Dendritic cell treated with granulocyte-macrophage colony-stimulating factor and Interleukin-4, amounts not matched to agents 40 ng/mL and 50 ng/mL, for 4 days (primary cell): ENCODE results near the gene TMEM198.
A peak's percentile ranks its signal among the peaks of the same experiment; 100 is the strongest.

ENCODE experiments used
- H3K27ac Mint-ChIP-seq: one replicate; pipeline ENCODE4 v1.8.0; 2022; ENCODE audit warnings: mild to moderate bottlenecking, mixed read lengths
- H3K27me3 Mint-ChIP-seq: one replicate; pipeline ENCODE4 v1.8.0; 2022; ENCODE audit warnings: mild to moderate bottlenecking, mixed read lengths
- H3K36me3 Mint-ChIP-seq: one replicate; pipeline ENCODE4 v1.8.0; 2022; ENCODE audit warnings: low read depth, mixed read lengths
- H3K4me1 Mint-ChIP-seq: one replicate; pipeline ENCODE4 v1.8.0; 2022; ENCODE audit warnings: low read depth, mixed read lengths
- H3K4me3 Mint-ChIP-seq: one replicate; pipeline ENCODE4 v1.8.0; 2022; ENCODE audit warnings: mild to moderate bottlenecking, moderate library complexity, mixed read lengths
- H3K9me3 Mint-ChIP-seq: one replicate; pipeline ENCODE4 v1.8.0; 2022; ENCODE audit warnings: mixed read lengths
- intact Hi-C: fragments of 100-400 bp; cut with micrococcal nuclease; formaldehyde crosslinking; loops from one replicate; pipeline ENCODE4 v1.15.0; 2022

Gene TMEM198

GRCh38 chr2:219539926-219540678, 3.7 kb upstream of the TMEM198 start:
- H3K9me3 Mint-ChIP-seq, result no peaks in the 10 kb centered on the region
- no peak overlapping the region for H3K4me3 Mint-ChIP-seq
- no peaks in the 10 kb centered on the region for H3K36me3 Mint-ChIP-seq
- H3K27me3 Mint-ChIP-seq, result peaks cover 64% of the 10 kb centered on the region
- H3K4me1 Mint-ChIP-seq, result peaks cover 9% of the 10 kb centered on the region
- intact Hi-C loops, result no loop called here
- no peak overlapping the region for H3K27ac Mint-ChIP-seq

DNA sequence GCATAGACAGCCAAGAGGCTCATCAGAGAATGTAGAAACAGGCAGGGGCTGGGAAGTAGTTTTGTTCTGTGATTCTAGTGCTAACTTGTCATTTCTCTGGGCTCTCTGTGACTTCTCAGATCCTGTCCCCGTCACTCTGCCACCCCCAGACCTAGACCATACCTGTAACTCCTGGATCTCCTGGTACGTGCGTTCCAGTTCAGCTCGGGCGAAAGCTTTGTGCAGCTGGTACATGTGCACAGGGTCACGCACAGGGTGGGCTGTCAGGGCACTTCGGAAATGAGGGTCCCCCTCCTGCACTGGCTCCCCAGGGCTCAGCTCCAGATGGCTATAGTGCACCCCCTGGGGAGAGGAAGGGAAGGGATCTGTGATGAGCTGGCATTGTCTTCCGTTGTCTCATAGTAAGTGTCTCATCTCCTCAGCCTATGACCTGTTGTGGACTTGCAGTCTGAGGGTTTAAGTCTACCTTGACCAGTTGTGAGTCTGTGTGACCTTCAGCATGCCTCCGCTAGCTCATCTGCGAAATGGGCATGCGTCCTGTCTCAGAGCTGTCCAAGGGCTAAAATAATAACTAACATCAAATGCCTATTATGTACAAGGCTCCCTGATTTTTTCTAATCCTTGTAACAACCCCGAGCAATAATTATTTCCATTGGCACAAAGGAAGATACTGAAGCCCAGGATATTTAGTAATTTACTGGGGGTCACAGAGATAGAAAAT, 2.9 kb upstream of the TMEM198 start:
- Mint-ChIP-seq H3K36me3 (no peaks in the 10 kb centered on the region), H3K4me3 (no peak overlapping the region), H3K27ac (no peak overlapping the region), H3K27me3 (peaks cover 72% of the 10 kb centered on the region), H3K9me3 (no peaks in the 10 kb centered on the region), H3K4me1 (peaks cover 9% of the 10 kb centered on the region)
- intact Hi-C loops, result loop anchor here (1.0 kb wide), 2 partner anchors 101 to 148 kb away; no protein-coding TSS in a partner anchor

- intact Hi-C loops, result loop anchor here (1.0 kb wide), 2 partner anchors 101 to 148 kb away; no protein-coding TSS in a partner anchor
- H3K9me3 Mint-ChIP-seq, result no peaks in the 10 kb centered on the region
- H3K4me1 Mint-ChIP-seq, result peaks cover 9% of the 10 kb centered on the region
- H3K27me3 Mint-ChIP-seq, result peaks cover 74% of the 10 kb centered on the region
- H3K27ac Mint-ChIP-seq, result no peak overlapping the region
- H3K36me3 Mint-ChIP-seq, result no peaks in the 10 kb centered on the region
- peak overlapping the region; percentile 54 for H3K4me3 Mint-ChIP-seq
Measured at GRCh38 chr2:219541611-219542180, 2.1 kb upstream of the TMEM198 start.

DNA sequence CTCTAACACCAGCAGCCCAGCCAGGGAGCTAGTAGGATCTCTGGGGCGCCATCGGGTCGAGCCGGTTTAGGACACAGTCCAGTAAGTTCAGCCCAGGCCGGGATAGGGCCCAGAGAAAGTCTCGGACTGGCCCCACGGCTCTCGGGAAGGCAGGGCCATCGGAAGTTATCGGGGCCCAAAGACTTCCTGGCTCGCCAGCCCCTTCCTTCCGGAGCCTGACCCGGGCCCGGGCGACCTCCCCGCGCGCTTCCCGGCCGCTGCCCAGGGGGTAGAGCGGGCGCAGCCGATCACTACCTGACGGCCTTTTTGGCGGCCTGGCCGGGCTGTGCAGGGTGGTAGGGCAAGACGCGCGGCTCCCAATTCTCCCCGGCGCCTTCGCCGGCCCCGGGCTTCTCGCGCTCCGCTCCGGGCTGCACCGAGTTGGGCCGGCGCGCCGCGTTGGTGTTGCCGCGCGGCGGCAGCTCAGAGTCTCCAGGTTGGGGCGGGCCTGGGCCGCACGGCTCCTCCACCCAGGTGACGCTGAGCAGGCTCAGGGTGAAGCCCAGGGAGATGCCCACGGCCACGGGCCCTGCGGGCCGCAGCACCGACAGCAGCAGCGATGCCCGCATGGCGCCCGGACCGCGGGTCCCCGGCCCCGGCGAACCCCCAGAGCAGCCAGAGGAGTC, 765 bp upstream of the TMEM198 start:
- intact Hi-C loops, result no loop called here
- Mint-ChIP-seq H3K4me3 (peak overlapping the region; percentile 48), H3K4me1 (peaks cover 9% of the 10 kb centered on the region), H3K27ac (peak overlapping the region; percentile 39), H3K36me3 (no peaks in the 10 kb centered on the region), H3K27me3 (peaks cover 76% of the 10 kb centered on the region), H3K9me3 (no peaks in the 10 kb centered on the region)

GRCh38 chr2:219544567-219544966, 739 bp downstream of the TMEM198 start:
- H3K9me3 Mint-ChIP-seq, result no peaks in the 10 kb centered on the region
- peaks cover 79% of the 10 kb centered on the region for H3K27me3 Mint-ChIP-seq
- peaks cover 9% of the 10 kb centered on the region for H3K4me1 Mint-ChIP-seq
- no peak overlapping the region for H3K27ac Mint-ChIP-seq
- H3K36me3 Mint-ChIP-seq, result no peaks in the 10 kb centered on the region
- peak overlapping the region; percentile 76 for H3K4me3 Mint-ChIP-seq
- intact Hi-C loops, result loop anchor here (2.0 kb wide), 1 partner anchor 52 kb away; the partner anchor contains the start of gene STK11IP

DNA sequence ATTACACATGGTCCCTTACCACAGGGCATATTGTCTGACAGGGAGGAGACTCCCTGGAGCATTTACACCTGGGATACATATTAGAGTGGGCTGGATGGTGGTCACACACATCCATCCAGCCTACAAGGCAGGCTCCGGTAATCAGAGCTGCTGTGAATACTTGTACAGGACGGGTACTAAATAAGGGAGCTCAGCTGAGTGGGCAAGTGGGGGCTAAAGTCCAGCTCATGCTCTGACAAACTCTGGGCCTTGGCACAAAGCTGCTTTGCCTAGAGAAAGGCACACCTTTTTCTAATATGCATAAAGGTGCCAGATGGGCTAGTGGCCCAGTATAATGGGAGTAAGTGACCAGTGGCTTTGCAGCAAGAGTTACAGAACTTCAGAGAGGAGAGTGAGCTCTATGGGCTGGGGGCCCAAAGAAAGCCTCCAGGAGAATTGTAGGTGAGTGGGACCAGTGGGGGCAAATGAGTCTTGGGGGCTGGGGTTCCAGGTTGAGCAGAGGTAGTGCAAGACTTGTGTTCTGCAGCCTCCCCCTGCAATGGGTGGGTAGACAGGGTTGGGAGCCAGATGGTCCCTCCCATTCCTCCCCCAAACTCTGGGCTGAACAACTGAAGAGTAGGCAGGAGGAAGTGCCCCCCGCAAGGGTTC, 1.6 kb downstream of the TMEM198 start:
- Mint-ChIP-seq H3K27ac (no peak overlapping the region), H3K4me3 (no peak overlapping the region), H3K9me3 (no peaks in the 10 kb centered on the region), H3K4me1 (peaks cover 9% of the 10 kb centered on the region), H3K27me3 (peaks cover 86% of the 10 kb centered on the region), H3K36me3 (no peaks in the 10 kb centered on the region)
- intact Hi-C loops, result loop anchor here (2.0 kb wide), 1 partner anchor 51 kb away; the partner anchor contains the start of gene STK11IP

DNA sequence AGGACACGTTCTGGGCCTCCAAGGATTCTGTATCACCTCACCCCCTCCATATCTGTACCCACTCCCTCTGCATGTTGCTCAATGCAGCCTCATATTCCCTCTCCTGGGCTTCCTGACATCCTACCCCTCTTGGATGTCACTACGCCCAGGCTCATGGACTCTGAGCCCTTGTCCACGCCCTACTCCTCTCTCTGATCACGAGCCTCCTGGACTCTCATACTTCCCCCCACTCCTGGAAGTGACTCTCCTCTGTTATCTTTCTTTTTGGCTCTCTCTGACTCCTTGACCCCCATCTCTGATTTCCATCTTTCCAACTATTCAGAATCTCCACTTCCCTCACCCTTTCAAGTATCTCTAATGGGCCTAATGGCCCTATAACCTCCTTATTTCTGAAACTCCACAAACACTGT, 2.1 kb downstream of the TMEM198 start:
- H3K4me3 Mint-ChIP-seq, result no peak overlapping the region
- no peak overlapping the region for H3K27ac Mint-ChIP-seq
- peaks cover 88% of the 10 kb centered on the region for H3K27me3 Mint-ChIP-seq
- H3K9me3 Mint-ChIP-seq, result no peaks in the 10 kb centered on the region
- no peaks in the 10 kb centered on the region for H3K36me3 Mint-ChIP-seq
- intact Hi-C loops, result loop anchor here (2.0 kb wide), 1 partner anchor 51 kb away; the partner anchor contains the start of gene STK11IP
- H3K4me1 Mint-ChIP-seq, result peaks cover 9% of the 10 kb centered on the region

DNA sequence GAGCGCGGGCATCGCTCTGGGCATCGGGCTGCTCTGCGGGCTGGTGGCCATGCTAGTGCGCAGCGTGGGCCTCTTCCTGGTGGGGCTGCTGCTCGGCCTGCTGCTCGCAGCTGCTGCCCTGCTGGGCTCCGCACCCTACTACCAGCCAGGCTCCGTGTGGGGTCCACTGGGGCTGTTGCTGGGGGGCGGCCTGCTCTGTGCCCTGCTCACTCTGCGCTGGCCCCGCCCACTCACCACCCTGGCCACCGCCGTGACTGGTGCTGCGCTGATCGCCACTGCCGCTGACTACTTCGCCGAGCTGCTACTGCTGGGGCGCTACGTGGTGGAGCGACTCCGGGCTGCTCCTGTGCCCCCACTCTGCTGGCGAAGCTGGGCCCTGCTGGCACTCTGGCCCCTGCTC, 3.8 kb downstream of the TMEM198 start:
- no peaks in the 10 kb centered on the region for H3K9me3 Mint-ChIP-seq
- intact Hi-C loops, result no loop called here
- no peak overlapping the region for H3K4me3 Mint-ChIP-seq

GRCh38 chr2:219548990-219549389, 5.2 kb downstream of the TMEM198 start:
- no peak overlapping the region for H3K4me3 Mint-ChIP-seq
- intact Hi-C loops, result no loop called here
- H3K9me3 Mint-ChIP-seq, result no peaks in the 10 kb centered on the region
- no peak overlapping the region for H3K27ac Mint-ChIP-seq
- peaks cover 16% of the 10 kb centered on the region for H3K4me1 Mint-ChIP-seq
- H3K27me3 Mint-ChIP-seq, result peaks cover 94% of the 10 kb centered on the region
- no peaks in the 10 kb centered on the region for H3K36me3 Mint-ChIP-seq

More for the DNA sequence above, 3.8 kb downstream of the TMEM198 start:
- H3K36me3 Mint-ChIP-seq, result no peaks in the 10 kb centered on the region
- no peak overlapping the region for H3K27ac Mint-ChIP-seq
- peaks cover 88% of the 10 kb centered on the region for H3K27me3 Mint-ChIP-seq
- peaks cover 16% of the 10 kb centered on the region for H3K4me1 Mint-ChIP-seq

- Mint-ChIP-seq H3K27me3 (peaks cover 94% of the 10 kb centered on the region), H3K36me3 (no peaks in the 10 kb centered on the region), H3K4me3 (no peak overlapping the region), H3K4me1 (peaks cover 11% of the 10 kb centered on the region), H3K27ac (no peak overlapping the region), H3K9me3 (no peaks in the 10 kb centered on the region)
- intact Hi-C loops, result no loop called here
Measured at GRCh38 chr2:219549619-219550018, 5.8 kb downstream of the TMEM198 start.

GRCh38 chr2:219551441-219552381, 7.9 kb downstream of the TMEM198 start:
- Mint-ChIP-seq H3K4me1 (peaks cover 8% of the 10 kb centered on the region), H3K9me3 (no peaks in the 10 kb centered on the region), H3K4me3 (peak overlapping the region; percentile 70), H3K27ac (no peak overlapping the region), H3K36me3 (no peaks in the 10 kb centered on the region), H3K27me3 (peaks cover 76% of the 10 kb centered on the region)
- intact Hi-C loops, result no loop called here

GRCh38 chr2:219552382-219553167, 8.7 kb downstream of the TMEM198 start:
- H3K9me3 Mint-ChIP-seq, result no peaks in the 10 kb centered on the region
- H3K4me3 Mint-ChIP-seq, result peak overlapping the region; percentile 70
- peaks cover 67% of the 10 kb centered on the region for H3K27me3 Mint-ChIP-seq
- no peaks in the 10 kb centered on the region for H3K36me3 Mint-ChIP-seq
- no peak overlapping the region for H3K27ac Mint-ChIP-seq
- intact Hi-C loops, result no loop called here
- peaks cover 8% of the 10 kb centered on the region for H3K4me1 Mint-ChIP-seq
